ENCODE data around the gene DENND1B. TPM values are rescaled to one million over a fixed set of nuclear protein-coding genes. Genes with fewer than 3 reads are reported as not detected.

DENND1B gene
- total and polyA plus RNA-seq, 9 of the 15 experiments (the other 6 are each of a cell fraction or from before 2014, with no cell fraction given) = 2.1 to 12.1 (median 7.5) TPM

GRCh38 chr1:197810812-197811211 is 35.5 kb upstream of the DENND1B start:
- TF ChIP-seq ZNF511 (CRISPR knock-in tag; IDR thresholded peaks at IDR 0.05) (no peak), MLX (CRISPR knock-in tag; conservative IDR thresholded peaks at IDR 0.05) (no peak), HNRNPL (IDR thresholded peaks at IDR 0.05; ENCODE audit: low read depth, low read length) (no peak), ZNF277 (CRISPR knock-in tag; IDR thresholded peaks at IDR 0.05; ENCODE audit: borderline replicate concordance) (no peak), ZNF583 (CRISPR knock-in tag; IDR thresholded peaks at IDR 0.05) (no peak), CBX2 (IDR thresholded peaks at IDR 0.05; ENCODE audit: insufficient read depth, low read length, poor library complexity, severe bottlenecking) (no peak), GTF2B (IDR thresholded peaks at IDR 0.05; ENCODE audit: extremely low read depth, insufficient read length) (no peak), ZNF143 (CRISPR knock-in tag; IDR thresholded peaks at IDR 0.05) (no peak), BRD4 (IDR thresholded peaks at IDR 0.05) (no peak), LARP7 (IDR thresholded peaks at IDR 0.05) (no peak), POLR2G (IDR thresholded peaks at IDR 0.05; ENCODE audit: low read depth, low read length) (no peak), SAP30 (IDR thresholded peaks at IDR 0.05; ENCODE audit: borderline replicate concordance, insufficient read depth, low read depth, low read length, poor library complexity, severe bottlenecking) (no peak), KAT8 (IDR thresholded peaks at IDR 0.05; ENCODE audit: low read depth) (no peak), ATF7 (IDR thresholded peaks at IDR 0.05) (no peak), MAFK (IDR thresholded peaks at IDR 0.05; ENCODE audit: low read length) (no peak), ZNF561 (CRISPR knock-in tag; conservative IDR thresholded peaks at IDR 0.05) (no peak), NFYB (IDR thresholded peaks at IDR 0.05; ENCODE audit: extremely low read depth, insufficient read length) (no peak), HDGF (IDR thresholded peaks at IDR 0.05) (no peak)
- POLR2A ChIA-PET = interaction anchor here (1.1 to 1.4 kb wide), 2 partner anchors 19 to 26 kb away, joined by 3 to 4 read pairs; no protein-coding TSS in a partner anchor
- FAIRE-seq = peak; percentile 44

More at GRCh38 chr1:197810812-197811211, 35.5 kb upstream of the DENND1B start:
- H3K9ac ChIP-seq (ENCODE audit: insufficient read depth in 1 of 2, low read depth in 2 of 2, low read length in 2 of 2) = no peak overlapping the region
- no peaks in the 10 kb centered on the region for H3K4me1 ChIP-seq (replicated peaks in 1 of 2; ENCODE audit: control insufficient read depth in 2 of 2, insufficient read depth in 2 of 2, low read length in 2 of 2)
- no TSS peak for BruUV-seq (replicated peaks)
- no peaks in the 10 kb centered on the region for H4K20me1 ChIP-seq (replicated peaks; ENCODE audit: control insufficient read depth, insufficient read depth, low read length)
- no peak overlapping the region for H3K4me2 ChIP-seq (ENCODE audit: insufficient read depth, low read length)
- no peaks in the 10 kb centered on the region for H3K9me1 ChIP-seq (ENCODE audit: control insufficient read depth, insufficient read depth, low read length)
- H3K79me2 ChIP-seq (ENCODE audit: control insufficient read depth, insufficient read depth, low read length) = no peaks in the 10 kb centered on the region
- intact Hi-C loops (cut with micrococcal nuclease) (no loop called here), in situ Hi-C loops (cut with MboI) (no loop called here)
- 0 out of 2 replicates have a peak overlapping the region, but pooled peaks have one; percentile 10 for H2AFZ ChIP-seq (ENCODE audit: low read depth, low read length)
- DNase-seq (ENCODE audit: extremely low read depth in 1 of 4, low spot score in 3 of 4) = no peak
- H3K27me3 ChIP-seq (ENCODE audit: control insufficient read depth in 2 of 2, insufficient read depth in 2 of 2, low read length in 2 of 2) = no peaks in the 10 kb centered on the region; a peak in 2 of 5 replicates
- 4% methylated on average over 4 of the region's 4 CpGs for WGBS (ENCODE audit: insufficient coverage, low coverage, missing lambda C conversion rate)
- H3K4me3 ChIP-seq = no peak overlapping the region
- H3K36me3 ChIP-seq (ENCODE audit: control insufficient read depth, insufficient read depth, low read length) = no peaks in the 10 kb centered on the region
- H3K9me3 ChIP-seq (replicated peaks; ENCODE audit: control insufficient read depth, insufficient read depth, low read depth, low read length) = no peaks in the 10 kb centered on the region
- no peak overlapping the region for H3K27ac ChIP-seq (ENCODE audit: extremely low read depth, low read depth, low read length)
- CTCF ChIA-PET (ENCODE audit: low intra/inter-chr PET ratio) = no interaction called here
- no peak for ATAC-seq
